Ovary (tissue), 3 donors: ENCODE data around the gene THAP3.

ENCODE experiments used
- CTCF ChIP-seq, 3 donors: fragments of 450-650 bp in 2 of 3; fragments of 200-600 bp in 1 of 3; IDR thresholded peaks; one replicate each; pipeline versions ENCODE4 v1.5.1 to v1.8.0; 2016 to 2022; ENCODE audit warnings: antibody characterized with exemption in 3 of 3, mild to moderate bottlenecking in 1 of 3
- POLR2A ChIP-seq: fragments of 450-650 bp; IDR thresholded peaks from one replicate; pipeline ENCODE4 v1.6.1; 2017; ENCODE audit warnings: antibody characterized with exemption, mild to moderate bottlenecking, moderate library complexity
- donor health status: DM: no; HTN: no; CAD: no.

DNA sequence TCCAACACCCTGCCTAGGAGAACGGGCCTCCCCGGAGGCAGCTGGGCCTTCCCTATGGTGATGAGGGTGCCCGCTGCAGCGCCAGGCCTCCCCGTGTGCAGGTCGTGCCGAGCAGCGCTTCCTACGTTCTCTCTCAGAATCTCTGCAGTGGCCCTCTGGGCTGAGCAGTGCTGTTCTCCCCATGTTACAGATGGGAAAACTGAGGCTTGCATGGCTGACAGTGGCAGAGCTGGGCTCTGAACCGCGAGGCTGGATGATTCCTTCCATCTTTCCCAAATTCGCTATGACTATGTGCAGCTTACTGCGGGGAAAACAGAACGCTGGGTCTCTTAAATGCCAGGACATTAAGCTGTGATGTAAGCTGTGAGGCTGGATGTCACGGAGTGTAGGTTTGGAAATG lies 30.9 kb upstream of the THAP3 start:
- TF ChIP-seq CTCF (IDR thresholded peaks at IDR 0.05): no peak
- TF ChIP-seq POLR2A: no peak
